ENCODE measurements around the gene IQGAP1.
"Not testable (repeated sequence)": the region's sequence is repeated elsewhere in the genome, so short reads cannot be mapped to it uniquely, and the experiment has no call there.

IQGAP1 gene

GRCh38 chr15:90487186-90487585, 99.1 kb downstream of the IQGAP1 start:
- DNase-seq: no peak

- DNase-seq: no peak
These were observed 101.5 kb downstream of the IQGAP1 start for GRCh38 chr15:90489514-90489913.

- DNase-seq: no peak
These were observed 101.9 kb downstream of the IQGAP1 start for GRCh38 chr15:90489944-90490343.

GRCh38 chr15:90493647-90494046, 105.6 kb downstream of the IQGAP1 start:
- DNase-seq: no peak

GRCh38 chr15:90495067-90495466, 107.0 kb downstream of the IQGAP1 start:
- DNase-seq: no peak

- no peak for DNase-seq
These were observed 108.7 kb downstream of the IQGAP1 start for GRCh38 chr15:90496791-90497190.

- no peak for DNase-seq
These were observed 109.3 kb downstream of the IQGAP1 start for GRCh38 chr15:90497376-90497775.

GRCh38 chr15:90497912-90498311, 109.9 kb downstream of the IQGAP1 start:
- no peak for DNase-seq

- DNase-seq: no peak
These were observed 112.1 kb downstream of the IQGAP1 start for GRCh38 chr15:90500171-90500570.

- DNase-seq: no peak
These were observed 113.9 kb downstream of the IQGAP1 start for GRCh38 chr15:90501898-90502297.

- not testable (repeated sequence) for DNase-seq
These were observed 122.7 kb downstream of the IQGAP1 start for GRCh38 chr15:90510781-90511180.

- DNase-seq: not testable (repeated sequence)
These were observed 123.2 kb downstream of the IQGAP1 start for GRCh38 chr15:90511211-90511618.

- no peak for DNase-seq
These were observed 124.2 kb downstream of the IQGAP1 start for GRCh38 chr15:90512276-90512675.

GRCh38 chr15:90512981-90513380, 124.9 kb downstream of the IQGAP1 start:
- DNase-seq: no peak

GRCh38 chr15:90513448-90513847, 125.4 kb downstream of the IQGAP1 start:
- DNase-seq: no peak

GRCh38 chr15:90513893-90514292, 125.9 kb downstream of the IQGAP1 start:
- DNase-seq: not testable (repeated sequence)

GRCh38 chr15:90519688-90520087, 131.6 kb downstream of the IQGAP1 start:
- DNase-seq: no peak

GRCh38 chr15:90520365-90520764, 132.3 kb downstream of the IQGAP1 start:
- DNase-seq: no peak

GRCh38 chr15:90523373-90523772, 135.3 kb downstream of the IQGAP1 start:
- DNase-seq: no peak

- not testable (repeated sequence) for DNase-seq
These were observed 136.2 kb downstream of the IQGAP1 start for GRCh38 chr15:90524018-90524803.

GRCh38 chr15:90529011-90529370, 140.9 kb downstream of the IQGAP1 start:
- no peak for DNase-seq

- no peak for DNase-seq
These were observed 141.6 kb downstream of the IQGAP1 start, which contains the start of gene CRTC3 for GRCh38 chr15:90529371-90530249. CRTC3 (plus strand) TSS chr15:90529923; CDS start chr15:90530072, 149 bp downstream.

GRCh38 chr15:90530250-90531051, 142.4 kb downstream of the IQGAP1 start:
- DNase-seq: no peak

Data from DMS79 (cell line).